T-cell (primary cell): ENCODE results near the gene MT1A. TPM values are rescaled to one million over a fixed set of nuclear protein-coding genes. Genes with fewer than 3 reads are reported as not detected.
A peak's percentile ranks its signal among the peaks of the same experiment; 100 is the strongest.

Experiments
- ATAC-seq, 4 experiments: fragments of 200-7000 bp in 3 of 4; fragments of 150-1000 bp in 1 of 4; cut with Tn5 transposase; replicated peaks in 1 of 4; 1 replicate in 3 of 4; 2 replicates in 1 of 4; pipeline ENCODE4 v1.10.0; 2021; ENCODE audit warnings: moderate library complexity in 3 of 4, mild to moderate bottlenecking in 2 of 4, moderate number of reproducible peaks in 1 of 4
- CTCF ChIA-PET, 2 donors: fragments of 300-600 bp; sonication (Branson Sonifier 250); formaldehyde crosslinking; loops; one replicate each; lab custom pipeline; 2022; ENCODE audit warnings: antibody characterized with exemption in 2 of 2; lab: Charles Lee
- POLR2A ChIA-PET, 2 donors: fragments of 300-600 bp; sonication (Branson Sonifier 250); formaldehyde crosslinking; loops; one replicate each; lab custom pipeline; 2022; ENCODE audit warnings: antibody characterized with exemption in 2 of 2; lab: Charles Lee
- DNase-seq, 35 experiments: peaks; one replicate each; pipeline versions ENCODE4 v3.0.0 to v3.0.0-alpha.2; 2013 to 2023
- H3K27ac ChIP-seq: one replicate; pipeline ENCODE4 v1.5.1; 2013; ENCODE audit warnings: low read length
- H3K27me3 ChIP-seq, 2 experiments: replicated peaks in 1 of 2; 1 replicate in 1 of 2; 2 replicates in 1 of 2; pipeline versions ENCODE4 v1.6.1 to v1.7.0; 2013; ENCODE audit warnings: low read length in 1 of 2, mixed read lengths in 1 of 2; ENCODE audit not compliant: control insufficient read depth in 2 of 2, insufficient read depth in 2 of 2; ENCODE audit errors: extremely low read depth in 1 of 2
- H3K36me3 ChIP-seq, 2 donors: 1 replicate in 1 of 2; 2 replicates in 1 of 2; pipeline versions ENCODE4 v1.6.1 to v1.7.0; 2013; ENCODE audit warnings: low read length in 1 of 2; ENCODE audit not compliant: control insufficient read depth in 2 of 2, insufficient read depth in 1 of 2; ENCODE audit errors: extremely low read depth in 1 of 2
- H3K4me1 ChIP-seq, 2 experiments: 1 replicate in 1 of 2; 2 replicates in 1 of 2; pipeline versions ENCODE4 v1.6.1 to v1.7.0; 2013; ENCODE audit warnings: low read length in 2 of 2, mixed read lengths in 1 of 2; ENCODE audit not compliant: insufficient read depth in 2 of 2, control insufficient read depth in 1 of 2; ENCODE audit errors: extremely low read depth in 1 of 2
- H3K4me3 ChIP-seq, 2 donors: 1 replicate in 1 of 2; 2 replicates in 1 of 2; pipeline versions ENCODE4 v1.5.1 to v1.7.0; 2013; ENCODE audit warnings: mild to moderate bottlenecking in 2 of 2, low read length in 1 of 2, moderate library complexity in 1 of 2; ENCODE audit not compliant: control insufficient read depth in 1 of 2; ENCODE audit errors: extremely low read depth in 1 of 2
- H3K9me3 ChIP-seq: 2 replicates; pipeline ENCODE4 v1.7.0; 2013
- H3K27ac Mint-ChIP-seq, 2 donors: one replicate each; pipeline ENCODE4 v1.8.0; 2020 to 2021; ENCODE audit warnings: mild to moderate bottlenecking in 2 of 2, mixed read lengths in 2 of 2
- H3K27me3 Mint-ChIP-seq, 2 donors: one replicate each; pipeline ENCODE4 v1.8.0; 2021 to 2022; ENCODE audit warnings: mixed read lengths in 2 of 2
- H3K36me3 Mint-ChIP-seq: one replicate; pipeline ENCODE4 v1.8.0; 2021; ENCODE audit warnings: mixed read lengths
- H3K4me1 Mint-ChIP-seq, 3 donors: one replicate each; pipeline ENCODE4 v1.8.0; 2020 to 2022; ENCODE audit warnings: mixed read lengths in 3 of 3, mild to moderate bottlenecking in 1 of 3
- H3K4me3 Mint-ChIP-seq, 3 donors: one replicate each; pipeline ENCODE4 v1.8.0; 2020 to 2022; ENCODE audit warnings: mild to moderate bottlenecking in 3 of 3, mixed read lengths in 3 of 3, moderate library complexity in 3 of 3
- H3K9me3 Mint-ChIP-seq, 3 donors: one replicate each; pipeline ENCODE4 v1.8.0; 2020 to 2022; ENCODE audit warnings: mixed read lengths in 3 of 3
- WGBS: methylation state at CpG from one replicate; pipeline ENCODE4 v1.1.5; 2013; ENCODE audit warnings: missing lambda C conversion rate; ENCODE audit not compliant: insufficient coverage; 5-methylcytosine and 5-hydroxymethylcytosine counted together
- total RNA-seq, 35 experiments: library from RNA in 6 of 35; stranded (reverse) in 6 of 35; fragments of 120-200 nt in 1 of 35; gene quantifications; one replicate each; pipeline versions ENCODE4 v1.2.1 to v1.2.4 and lab custom pipeline; 2013 to 2026

Gene MT1A
- total RNA-seq, 5 donors from 2014 or later (not counting 1 experiment from before 2014, with no cell fraction given) = not detected

GRCh38 chr16:56679078-56679730 lies 40.7 kb downstream of the MT1A start:
- POLR2A ChIA-PET = no interaction called here
- Mint-ChIP-seq H3K4me1 (peaks cover 32 to 41% (median 37%) of the 10 kb centered on the region in 3 donors), H3K27me3 (peaks cover 0 to 17% of the 10 kb centered on the region in 2 donors), H3K4me3 (no peak overlapping the region), H3K36me3 (peaks cover under 1% of the 10 kb centered on the region), H3K9me3 (no peaks in the 10 kb centered on the region), H3K27ac (peak overlapping the region in 1 of 2 donors; percentile 22)
- H3K36me3 ChIP-seq = no peaks in the 10 kb centered on the region
- ATAC-seq = no peak
- peaks cover 12 to 39% of the 10 kb centered on the region in 2 experiments for H3K4me1 ChIP-seq
- H3K27me3 ChIP-seq = peaks cover 0 to 18% of the 10 kb centered on the region in 2 experiments
- DNase-seq = no peak
- H3K9me3 ChIP-seq = no peaks in the 10 kb centered on the region
- CTCF ChIA-PET = interaction anchor here in 1 of 2 donors (0.6 kb wide), 1 partner anchor 334 kb away, joined by 3 read pairs; no protein-coding TSS in a partner anchor
- no peak overlapping the region for H3K4me3 ChIP-seq
- WGBS = no CpG with 5 or more reads among the region's 3 CpGs
- H3K27ac ChIP-seq = no peak overlapping the region

DNA sequence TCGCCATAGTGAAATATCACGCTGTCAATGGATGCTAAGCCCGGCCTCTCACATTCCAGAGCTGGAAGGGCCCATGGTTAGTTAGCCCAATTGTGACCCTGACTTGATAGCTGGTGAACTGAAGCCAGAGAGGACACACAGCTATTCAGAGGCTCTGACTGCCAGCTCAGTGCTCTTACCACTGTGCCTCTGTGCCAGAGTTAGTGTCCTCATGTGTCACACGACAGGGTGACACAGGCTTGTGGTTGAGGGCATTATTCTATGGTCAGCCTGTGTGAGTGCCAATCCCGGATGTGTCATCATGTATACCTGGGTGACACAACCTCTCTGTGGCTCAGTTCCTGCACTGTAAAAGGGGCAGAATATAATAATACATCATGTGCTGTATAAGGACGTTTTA lies 41.4 kb downstream of the MT1A start:
- H3K27ac Mint-ChIP-seq = peak overlapping the region in 1 of 2 donors; percentile 22
- no peaks in the 10 kb centered on the region for H3K9me3 Mint-ChIP-seq
- ChIA-PET CTCF (no interaction called here), POLR2A (interaction anchor here in 1 of 2 donors (0.6 kb wide), 1 partner anchor 11 kb away, joined by 3 read pairs; no protein-coding TSS in a partner anchor)
- no peak for DNase-seq
- no peaks in the 10 kb centered on the region for H3K9me3 ChIP-seq
- H3K27me3 Mint-ChIP-seq = peaks cover 0 to 13% of the 10 kb centered on the region in 2 donors
- peaks cover 0 to 18% of the 10 kb centered on the region in 2 experiments for H3K27me3 ChIP-seq
- no peak overlapping the region for H3K27ac ChIP-seq
- peaks cover 4% of the 10 kb centered on the region for H3K36me3 Mint-ChIP-seq
- 81% methylated on average over 5 of the region's 6 CpGs for WGBS
- no peaks in the 10 kb centered on the region for H3K36me3 ChIP-seq
- no peak overlapping the region for H3K4me3 Mint-ChIP-seq
- H3K4me1 ChIP-seq = peaks cover 12 to 39% of the 10 kb centered on the region in 2 experiments
- H3K4me1 Mint-ChIP-seq = peaks cover 34 to 42% (median 39%) of the 10 kb centered on the region in 3 donors
- no peak for ATAC-seq
- no peak overlapping the region for H3K4me3 ChIP-seq

DNA sequence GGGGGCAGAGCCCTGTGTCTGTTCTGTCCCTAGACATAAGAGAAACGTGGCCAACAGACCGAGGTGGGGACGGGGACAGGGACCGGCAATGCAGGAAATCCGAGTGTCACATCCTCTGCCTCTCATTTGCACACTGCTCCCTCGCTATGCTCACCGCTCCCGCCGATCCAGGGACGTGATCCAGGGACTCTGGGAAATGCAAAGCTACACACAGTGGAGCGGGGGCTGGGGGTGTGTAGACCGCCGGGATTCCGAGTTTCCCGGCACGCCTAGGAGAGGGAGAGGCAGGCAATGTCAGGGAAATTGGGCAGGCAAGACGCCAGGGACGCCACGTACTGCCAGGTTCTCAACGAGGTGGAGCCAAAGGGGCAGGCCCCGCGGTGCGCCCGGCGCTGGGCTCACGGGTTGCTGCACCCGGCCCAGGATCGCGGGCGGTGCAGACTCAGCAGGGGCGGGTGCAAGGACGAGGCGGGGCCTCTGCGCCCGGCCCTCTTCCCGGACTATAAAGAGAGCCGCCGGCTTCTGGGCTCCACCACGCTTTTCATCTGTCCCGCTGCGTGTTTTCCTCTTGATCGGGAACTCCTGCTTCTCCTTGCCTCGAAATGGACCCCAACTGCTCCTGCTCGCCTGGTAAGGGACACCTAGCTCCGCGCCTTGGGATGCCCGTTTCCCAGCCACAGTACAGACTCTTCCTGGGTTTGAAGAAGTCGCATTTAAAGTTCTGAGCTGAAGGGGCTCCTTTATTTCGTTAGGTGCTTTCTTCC lies 43.7 kb downstream of the MT1A start, which contains the start of gene MT1X:
Gene MT1X (plus strand): TSS at position 532 of the 764 bp plus-strand sequence. CDS start 71 bp downstream, at position 603.
- peak within 1 kb of the TSS; percentile 76 for H3K27ac ChIP-seq
- ATAC-seq (peak; percentile 99), DNase-seq (peak; percentile 68 to 93 (median 82))
- under 1% methylated on average over 41 of the region's 49 CpGs for WGBS
- Mint-ChIP-seq H3K4me1 (peaks cover 24 to 30% (median 27%) of the 10 kb centered on the region in 3 donors), H3K9me3 (peaks cover 0 to 2% (median 0%) of the 10 kb centered on the region in 3 donors), H3K36me3 (peaks cover 11% of the 10 kb centered on the region), H3K27me3 (peaks cover 0 to 4% of the 10 kb centered on the region in 2 donors), H3K27ac (peak within 1 kb of the TSS; percentile 96 to 98), H3K4me3 (peak within 1 kb of the TSS; percentile 91 to 92 (median 91))
- ChIA-PET POLR2A (interaction anchor here in 1 of 2 donors (0.6 kb wide), 1 partner anchor 29 kb away, joined by 3 read pairs; no protein-coding TSS in a partner anchor), CTCF (interaction anchor here (0.5 to 1.1 kb wide), 3 partner anchors 9 to 74 kb away, joined by 3 to 6 read pairs (median 4); partner anchors contain the start of gene MT2A (in 1 of the 2))
- H3K4me1 ChIP-seq = peaks cover 9 to 26% of the 10 kb centered on the region in 2 experiments
- H3K36me3 ChIP-seq = no peaks in the 10 kb centered on the region
- peak within 1 kb of the TSS; percentile 69 to 88 for H3K4me3 ChIP-seq
- no peaks in the 10 kb centered on the region for H3K27me3 ChIP-seq
- no peaks in the 10 kb centered on the region for H3K9me3 ChIP-seq

- no peaks in the 10 kb centered on the region for H3K9me3 ChIP-seq
- peak overlapping the region; percentile 71 for H3K27ac ChIP-seq
- H3K36me3 ChIP-seq = no peaks in the 10 kb centered on the region
- Mint-ChIP-seq H3K4me1 (peaks cover 24 to 30% (median 27%) of the 10 kb centered on the region in 3 donors), H3K9me3 (peaks cover 0 to 2% (median 0%) of the 10 kb centered on the region in 3 donors), H3K27me3 (no peaks in the 10 kb centered on the region), H3K36me3 (peaks cover 11% of the 10 kb centered on the region), H3K4me3 (peak overlapping the region; percentile 91 to 92 (median 91)), H3K27ac (peak overlapping the region; percentile 96 to 98)
- no CpG with 5 or more reads among the region's 8 CpGs for WGBS
- peak in 1 of 35 experiments; percentile 17 for DNase-seq
- CTCF ChIA-PET = interaction anchor here (0.5 to 1.1 kb wide), 4 partner anchors 8 to 149 kb away, joined by 3 to 6 read pairs (median 4); partner anchors contain the start of gene MT2A (in 1 of the 2)
- H3K27me3 ChIP-seq = no peaks in the 10 kb centered on the region
- ATAC-seq = peak; percentile 2 to 12 (median 7)
- POLR2A ChIA-PET = interaction anchor here (0.6 to 0.7 kb wide), 2 partner anchors 29 to 60 kb away, joined by 3 to 4 read pairs; no protein-coding TSS in a partner anchor
- peaks cover 9 to 26% of the 10 kb centered on the region in 2 experiments for H3K4me1 ChIP-seq
- peak overlapping the region; percentile 69 to 88 for H3K4me3 ChIP-seq
These were observed 44.4 kb downstream of the MT1A start for GRCh38 chr16:56682703-56683397.

- peaks cover 0 to 2% (median 0%) of the 10 kb centered on the region in 3 donors for H3K9me3 Mint-ChIP-seq
- H3K4me3 ChIP-seq = peak overlapping the region in 1 of 2 donors; percentile 69
- ATAC-seq = no peak
These were observed 45.1 kb downstream of the MT1A start for GRCh38 chr16:56683424-56684172.

More at GRCh38 chr16:56683424-56684172, 45.1 kb downstream of the MT1A start:
- no CpG with 5 or more reads among the region's 5 CpGs for WGBS
- Histone ChIP-seq H3K9me3 (no peaks in the 10 kb centered on the region), H3K27me3 (no peaks in the 10 kb centered on the region), H3K4me1 (peaks cover 9 to 26% of the 10 kb centered on the region in 2 experiments), H3K27ac (no peak overlapping the region), H3K36me3 (no peaks in the 10 kb centered on the region)
- Mint-ChIP-seq H3K4me3 (peak overlapping the region; percentile 91 to 92 (median 91)), H3K27me3 (no peaks in the 10 kb centered on the region), H3K27ac (peak overlapping the region; percentile 39 to 55), H3K4me1 (peaks cover 24 to 30% (median 27%) of the 10 kb centered on the region in 3 donors), H3K36me3 (peaks cover 11% of the 10 kb centered on the region)
- DNase-seq = no peak
- POLR2A ChIA-PET = interaction anchor here in 1 of 2 donors (0.7 kb wide), 1 partner anchor 60 kb away, joined by 4 read pairs; no protein-coding TSS in a partner anchor
- CTCF ChIA-PET = interaction anchor here (0.5 to 1.3 kb wide), 4 partner anchors 18 to 410 kb away, joined by 3 to 6 read pairs (median 4); no protein-coding TSS in a partner anchor
